ENCODE measurements around the gene TBX2.
"Not testable (repeated sequence)": the region's sequence is repeated elsewhere in the genome, so short reads cannot be mapped to it uniquely, and the experiment has no call there.

The TBX2 gene

DNA sequence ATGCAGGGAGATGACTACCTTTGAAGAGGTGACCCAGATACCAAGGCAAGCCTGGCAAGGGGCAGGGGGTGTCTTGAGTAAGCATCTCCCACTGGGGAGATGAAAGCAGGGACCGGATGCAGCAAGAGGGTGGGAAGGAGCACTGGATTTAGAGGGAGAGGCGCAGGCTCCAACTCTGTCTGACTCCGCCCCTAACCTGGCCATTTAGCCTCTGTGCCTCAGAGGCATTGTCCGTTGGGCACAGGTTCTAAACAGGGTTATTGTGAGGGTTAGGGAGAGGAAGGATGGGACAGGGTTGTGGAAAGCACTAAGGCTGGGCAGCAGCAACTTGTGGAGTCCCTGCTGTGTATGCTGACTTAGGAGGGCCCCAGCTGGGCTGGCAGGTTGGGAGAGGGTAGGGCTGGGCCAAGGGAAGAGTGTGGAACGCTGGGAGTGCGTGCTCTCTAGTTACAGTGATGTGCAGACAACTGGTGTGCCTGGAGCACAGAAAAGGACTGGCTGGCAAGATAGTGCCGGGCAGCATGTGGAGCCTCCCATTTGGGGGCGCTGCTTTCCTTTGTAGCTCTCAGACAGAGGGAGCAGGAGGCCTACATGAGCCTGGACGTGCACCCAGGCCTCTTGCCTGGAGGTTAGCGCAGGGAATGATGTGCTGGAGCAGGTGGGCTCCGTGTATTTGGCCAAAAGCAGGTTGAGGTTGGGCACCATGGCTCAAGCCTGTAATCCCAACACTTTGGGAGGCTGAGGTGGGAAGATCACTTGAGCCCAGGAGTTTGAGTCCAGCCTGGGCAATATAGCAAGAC is 26.2 kb downstream of the TBX2 start:
- no peak overlapping the region for H2AFZ ChIP-seq (ENCODE audit: low read depth)
- H4K20me1 ChIP-seq (ENCODE audit: insufficient read depth) = no peaks in the 10 kb centered on the region
- no peak overlapping the region for H3K4me2 ChIP-seq
- no peak overlapping the region for H3K4me3 ChIP-seq (IDR thresholded peaks at IDR 0.05; ENCODE audit: insufficient read depth, low read depth, low read length)
- H3K9ac ChIP-seq = no peak overlapping the region
- no peaks in the 10 kb centered on the region for H3K79me2 ChIP-seq (ENCODE audit: insufficient read depth, low read depth)
- no peaks in the 10 kb centered on the region for H3K36me3 ChIP-seq (ENCODE audit: insufficient read depth)
- H3K27ac ChIP-seq = no peak overlapping the region
- H3K27me3 ChIP-seq (ENCODE audit: insufficient read depth, low read depth) = no peaks in the 10 kb centered on the region
- no peak for TF ChIP-seq CTCF (conservative IDR thresholded peaks at IDR 0.05; ENCODE audit: low read depth, low read length)
- H3K4me1 ChIP-seq (ENCODE audit: low read depth, poor library complexity, severe bottlenecking) = no peaks in the 10 kb centered on the region

GRCh38 chr17:61426482-61427304 is 27.1 kb downstream of the TBX2 start:
- no peak overlapping the region for H3K4me3 ChIP-seq (IDR thresholded peaks at IDR 0.05; ENCODE audit: insufficient read depth, low read depth, low read length)
- H3K4me2 ChIP-seq = no peak overlapping the region
- TF ChIP-seq CTCF (conservative IDR thresholded peaks at IDR 0.05; ENCODE audit: low read depth, low read length) = no peak
- no peaks in the 10 kb centered on the region for H3K4me1 ChIP-seq (ENCODE audit: low read depth, poor library complexity, severe bottlenecking)
- no peaks in the 10 kb centered on the region for H4K20me1 ChIP-seq (ENCODE audit: insufficient read depth)
- no peak overlapping the region for H2AFZ ChIP-seq (ENCODE audit: low read depth)
- no peak overlapping the region for H3K27ac ChIP-seq
- H3K36me3 ChIP-seq (ENCODE audit: insufficient read depth) = no peaks in the 10 kb centered on the region
- no peaks in the 10 kb centered on the region for H3K79me2 ChIP-seq (ENCODE audit: insufficient read depth, low read depth)
- no peaks in the 10 kb centered on the region for H3K27me3 ChIP-seq (ENCODE audit: insufficient read depth, low read depth)
- no peak overlapping the region for H3K9ac ChIP-seq

DNA sequence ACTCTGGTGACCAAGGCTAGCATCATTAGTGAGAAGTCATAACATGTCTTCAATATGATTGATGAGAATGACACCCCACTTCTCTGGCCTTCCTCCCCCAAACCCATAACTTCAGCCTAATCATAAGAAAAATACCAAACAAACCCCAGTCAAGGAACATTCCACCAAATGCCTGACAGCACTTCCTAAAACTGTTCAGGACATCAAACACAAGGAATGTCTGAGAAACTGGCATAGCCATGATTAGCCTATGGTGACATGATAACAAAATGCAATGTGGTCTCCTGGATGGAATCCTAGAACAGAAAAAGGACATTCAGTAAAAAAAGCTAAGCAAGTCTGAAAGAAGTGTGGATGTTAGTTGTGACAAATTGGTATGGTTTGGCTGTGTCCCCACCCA is 27.9 kb downstream of the TBX2 start:
- no peaks in the 10 kb centered on the region for H3K79me2 ChIP-seq (ENCODE audit: insufficient read depth, low read depth)
- no peak overlapping the region for H3K27ac ChIP-seq
- H3K4me2 ChIP-seq = no peak overlapping the region
- no peaks in the 10 kb centered on the region for H3K4me1 ChIP-seq (ENCODE audit: low read depth, poor library complexity, severe bottlenecking)
- no peak overlapping the region for H3K4me3 ChIP-seq (IDR thresholded peaks at IDR 0.05; ENCODE audit: insufficient read depth, low read depth, low read length)
- no peak overlapping the region for H2AFZ ChIP-seq (ENCODE audit: low read depth)
- TF ChIP-seq CTCF (conservative IDR thresholded peaks at IDR 0.05; ENCODE audit: low read depth, low read length) = no peak
- no peaks in the 10 kb centered on the region for H3K36me3 ChIP-seq (ENCODE audit: insufficient read depth)
- H3K27me3 ChIP-seq (ENCODE audit: insufficient read depth, low read depth) = no peaks in the 10 kb centered on the region
- H4K20me1 ChIP-seq (ENCODE audit: insufficient read depth) = no peaks in the 10 kb centered on the region
- H3K9ac ChIP-seq = no peak overlapping the region

DNA sequence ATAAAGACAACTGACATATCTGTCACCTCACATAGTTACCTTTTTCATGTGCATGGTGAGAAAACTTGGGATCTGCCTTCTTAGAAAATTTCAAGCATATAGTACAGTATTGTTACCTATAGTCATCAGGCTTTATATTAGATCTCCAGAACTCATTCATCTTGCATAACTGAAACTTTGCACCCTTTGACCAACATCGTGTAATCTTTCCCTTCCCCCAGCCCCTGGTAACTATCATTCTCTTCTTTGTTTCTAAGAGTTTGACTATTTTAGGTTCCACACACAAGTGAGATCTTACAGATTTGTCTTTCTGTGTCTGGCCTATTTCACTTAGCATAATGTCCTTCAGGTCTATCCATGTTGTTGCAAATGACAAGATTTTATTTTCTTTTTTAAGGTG is 29.6 kb downstream of the TBX2 start:
- H3K27me3 ChIP-seq (ENCODE audit: insufficient read depth, low read depth) = no peaks in the 10 kb centered on the region
- no peak overlapping the region for H2AFZ ChIP-seq (ENCODE audit: low read depth)
- H3K4me2 ChIP-seq = no peak overlapping the region
- no peaks in the 10 kb centered on the region for H3K36me3 ChIP-seq (ENCODE audit: insufficient read depth)
- H3K4me3 ChIP-seq (IDR thresholded peaks at IDR 0.05; ENCODE audit: insufficient read depth, low read depth, low read length) = no peak overlapping the region
- H4K20me1 ChIP-seq (ENCODE audit: insufficient read depth) = no peaks in the 10 kb centered on the region
- no peaks in the 10 kb centered on the region for H3K79me2 ChIP-seq (ENCODE audit: insufficient read depth, low read depth)
- H3K9ac ChIP-seq = no peak overlapping the region
- H3K27ac ChIP-seq = no peak overlapping the region
- no peaks in the 10 kb centered on the region for H3K4me1 ChIP-seq (ENCODE audit: low read depth, poor library complexity, severe bottlenecking)
- no peak for TF ChIP-seq CTCF (conservative IDR thresholded peaks at IDR 0.05; ENCODE audit: low read depth, low read length)

DNA sequence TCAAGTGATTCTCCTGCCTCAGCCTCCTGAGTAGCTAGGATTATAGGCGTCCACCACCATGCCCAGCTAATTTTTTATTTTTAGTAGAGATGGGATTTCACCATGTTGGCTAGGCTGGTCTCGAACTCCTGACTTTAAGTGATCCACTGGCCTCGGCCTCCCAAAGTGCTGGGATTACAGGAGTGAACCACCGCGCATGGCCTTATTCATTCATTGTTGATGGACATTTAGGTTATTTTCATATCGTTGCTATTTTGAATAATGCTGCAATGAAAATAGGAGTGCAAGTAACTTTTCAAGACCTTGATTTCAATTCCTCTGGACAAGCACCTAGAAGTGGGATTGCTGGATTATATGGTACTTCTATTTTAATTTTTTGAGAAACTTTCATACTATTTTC is 30.2 kb downstream of the TBX2 start:
- H3K4me1 ChIP-seq (ENCODE audit: low read depth, poor library complexity, severe bottlenecking); H2AFZ ChIP-seq (ENCODE audit: low read depth); H4K20me1 ChIP-seq (ENCODE audit: insufficient read depth); H3K4me2 ChIP-seq; H3K27ac ChIP-seq; H3K36me3 ChIP-seq (ENCODE audit: insufficient read depth); H3K9ac ChIP-seq; H3K4me3 ChIP-seq (IDR thresholded peaks at IDR 0.05; ENCODE audit: insufficient read depth, low read depth, low read length); H3K79me2 ChIP-seq (ENCODE audit: insufficient read depth, low read depth); H3K27me3 ChIP-seq (ENCODE audit: insufficient read depth, low read depth): not testable (repeated sequence)
